Neural progenitor cell (in vitro differentiated cells): ENCODE measurements around the gene CD99.

Source experiments
- EZH2phosphoT487 ChIP-seq: fragments of 200-600 bp; sonication (generic); IDR thresholded peaks from 2 replicates; pipeline ENCODE4 v1.6.1; 2017; ENCODE audit warnings: antibody characterized with exemption
- TF ChIP-seq, protein P1 (sequence below): fragments of 200-600 bp; sonication (generic); IDR thresholded peaks from 2 replicates; pipeline ENCODE4 v1.5.1; 2017; ENCODE audit warnings: antibody characterized with exemption, mild to moderate bottlenecking

GRCh38 chrX:2662586-2662985, 28.5 kb upstream of the CD99 start:
- TF ChIP-seq, protein P1, sequence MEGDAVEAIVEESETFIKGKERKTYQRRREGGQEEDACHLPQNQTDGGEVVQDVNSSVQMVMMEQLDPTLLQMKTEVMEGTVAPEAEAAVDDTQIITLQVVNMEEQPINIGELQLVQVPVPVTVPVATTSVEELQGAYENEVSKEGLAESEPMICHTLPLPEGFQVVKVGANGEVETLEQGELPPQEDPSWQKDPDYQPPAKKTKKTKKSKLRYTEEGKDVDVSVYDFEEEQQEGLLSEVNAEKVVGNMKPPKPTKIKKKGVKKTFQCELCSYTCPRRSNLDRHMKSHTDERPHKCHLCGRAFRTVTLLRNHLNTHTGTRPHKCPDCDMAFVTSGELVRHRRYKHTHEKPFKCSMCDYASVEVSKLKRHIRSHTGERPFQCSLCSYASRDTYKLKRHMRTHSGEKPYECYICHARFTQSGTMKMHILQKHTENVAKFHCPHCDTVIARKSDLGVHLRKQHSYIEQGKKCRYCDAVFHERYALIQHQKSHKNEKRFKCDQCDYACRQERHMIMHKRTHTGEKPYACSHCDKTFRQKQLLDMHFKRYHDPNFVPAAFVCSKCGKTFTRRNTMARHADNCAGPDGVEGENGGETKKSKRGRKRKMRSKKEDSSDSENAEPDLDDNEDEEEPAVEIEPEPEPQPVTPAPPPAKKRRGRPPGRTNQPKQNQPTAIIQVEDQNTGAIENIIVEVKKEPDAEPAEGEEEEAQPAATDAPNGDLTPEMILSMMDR, result no peak
- no peak for TF ChIP-seq EZH2phosphoT487
